HG02970 (cell line): ENCODE data around the gene ICAM2.
"Not testable (repeated sequence)": the region's sequence is repeated elsewhere in the genome, so short reads cannot be mapped to it uniquely, and the experiment has no call there.

Experiments
- ATAC-seq: cut with Tn5 transposase; IDR thresholded peaks from one replicate; pipeline ENCODE4 v1.9.1; 2021; ENCODE audit warnings: mild to moderate bottlenecking, moderate library complexity, moderate number of reproducible peaks; ENCODE audit not compliant: unreplicated experiment, low FRiP score

The ICAM2 gene

DNA sequence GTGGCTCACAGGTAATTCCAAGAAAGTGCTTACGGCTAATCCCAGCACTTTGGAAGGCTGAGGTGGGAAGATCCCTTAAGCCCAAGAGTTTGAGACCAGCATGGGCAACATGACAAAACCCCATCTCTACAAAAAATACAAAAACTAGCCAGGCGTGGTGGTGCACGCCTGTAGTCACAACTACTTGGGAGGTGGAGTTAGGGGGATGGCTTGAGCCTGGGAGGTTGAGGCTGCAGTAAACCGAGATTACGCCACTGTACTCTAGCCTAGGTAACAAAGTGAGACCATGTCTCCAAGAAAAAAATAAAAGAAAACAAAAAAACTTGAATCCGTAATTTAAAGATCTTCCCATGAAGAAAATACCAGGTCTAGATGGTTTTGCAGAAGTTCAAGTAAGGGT, 5.0 kb downstream of the ICAM2 start:
- no peak for ATAC-seq

- no peak for ATAC-seq
These were observed 10.6 kb downstream of the ICAM2 start for GRCh38 chr17:64009571-64010402.

DNA sequence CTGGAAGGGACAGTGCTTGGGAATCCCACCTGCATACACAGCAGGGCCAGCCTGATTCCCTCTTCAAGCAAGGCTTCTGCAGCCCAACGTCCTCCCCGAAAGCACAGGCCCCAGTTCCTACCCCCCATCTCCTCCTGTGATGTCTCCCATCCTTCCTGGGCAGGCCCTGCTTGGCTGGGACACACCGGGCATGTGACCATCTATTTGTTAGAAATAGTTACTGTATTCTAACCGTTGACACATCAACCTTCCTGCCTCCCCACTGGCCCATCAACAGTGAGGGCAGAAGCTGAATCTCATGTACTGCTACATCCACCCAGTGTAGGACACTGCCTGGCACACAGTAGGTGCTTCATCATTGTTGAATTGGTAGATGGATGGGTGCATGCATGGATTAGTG, 11.6 kb downstream of the ICAM2 start:
- ATAC-seq, result no peak

DNA sequence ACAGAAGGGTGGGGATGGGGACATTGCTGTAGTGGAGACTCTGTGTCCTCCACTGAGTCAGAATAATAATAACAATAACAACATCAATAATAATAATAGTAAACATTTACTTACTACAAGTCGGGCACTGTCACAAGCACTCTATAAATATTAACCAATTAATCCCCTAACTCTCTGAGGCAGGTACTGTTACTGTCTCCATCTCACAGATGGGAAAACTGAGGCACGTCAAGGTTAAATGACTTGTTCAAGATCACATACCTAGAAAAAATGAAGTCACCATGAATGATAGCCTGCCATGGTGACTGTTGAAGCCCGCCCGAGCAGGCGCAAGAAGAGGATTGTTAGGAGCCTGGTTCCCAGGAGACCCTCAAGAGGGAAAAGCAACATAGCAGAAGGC, 12.1 kb downstream of the ICAM2 start:
- no peak for ATAC-seq

GRCh38 chr17:64007838-64008282, 12.6 kb downstream of the ICAM2 start:
- no peak for ATAC-seq

DNA sequence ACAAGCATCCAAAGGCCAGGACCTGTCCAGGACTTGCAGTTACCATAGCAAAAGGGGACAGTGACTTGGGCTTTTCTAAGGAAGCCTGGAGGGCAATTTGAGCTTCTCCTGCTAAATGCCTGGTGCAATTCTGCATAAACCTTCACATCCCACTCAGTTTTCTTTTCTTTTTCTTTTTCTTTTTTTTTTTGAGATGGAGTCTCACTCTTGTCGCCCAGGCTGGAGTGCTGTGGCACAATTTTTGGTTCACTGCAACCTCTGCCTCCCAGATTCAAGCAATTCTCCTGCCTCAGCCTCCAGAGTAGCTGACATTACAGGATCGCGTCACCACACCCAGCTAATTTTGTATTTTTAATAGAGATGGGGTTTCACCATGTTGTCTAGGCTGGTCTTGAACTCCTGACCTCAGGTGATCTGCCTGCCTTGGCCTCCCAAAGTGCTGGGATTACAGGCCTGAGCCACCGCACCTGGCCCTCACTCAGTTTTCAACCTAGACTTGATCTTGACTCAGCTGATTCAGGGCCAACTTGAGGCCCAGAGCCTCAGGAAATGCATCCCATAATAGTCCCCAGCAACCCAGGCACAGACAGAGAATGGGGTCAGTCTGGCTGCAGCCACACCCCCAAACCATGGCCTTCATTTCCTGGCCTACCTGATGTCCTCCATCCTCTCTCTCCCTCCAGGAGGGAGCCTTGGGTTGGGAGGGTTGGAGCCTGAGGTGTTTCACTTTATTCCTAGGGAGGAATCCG, 13.2 kb downstream of the ICAM2 start:
- ATAC-seq, result not testable (repeated sequence)

- ATAC-seq, result no peak
These were observed 13.9 kb downstream of the ICAM2 start for GRCh38 chr17:64006361-64007088.

DNA sequence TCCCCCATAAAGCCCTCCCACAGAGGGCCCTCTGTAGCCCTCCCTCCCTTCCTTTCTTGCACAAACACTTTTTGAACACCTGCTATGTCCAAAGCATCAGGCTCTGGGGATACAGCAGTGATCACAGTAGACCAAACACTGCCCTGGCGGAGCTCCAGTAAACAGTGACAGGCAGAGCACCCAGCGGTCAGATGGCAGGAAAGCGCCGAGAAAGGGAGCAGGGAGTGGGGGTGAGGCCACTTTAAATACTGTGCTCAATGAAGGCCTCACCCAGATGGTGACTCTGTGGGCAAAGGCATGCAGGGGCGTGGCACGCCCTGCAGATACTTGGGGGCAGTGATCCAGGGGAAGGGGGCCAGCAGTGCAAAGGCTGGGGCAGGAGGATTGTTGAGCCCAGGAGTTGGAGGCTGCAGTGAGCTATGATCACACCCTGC, 14.7 kb downstream of the ICAM2 start:
- ATAC-seq, result no peak

GRCh38 chr17:64004903-64005733, 15.3 kb downstream of the ICAM2 start:
- no peak for ATAC-seq

- no peak for ATAC-seq
These were observed 16.1 kb downstream of the ICAM2 start for GRCh38 chr17:64004218-64004770.

- no peak for ATAC-seq
These were observed 16.8 kb downstream of the ICAM2 start for GRCh38 chr17:64003526-64004121.

- ATAC-seq, result no peak
These were observed 17.5 kb downstream of the ICAM2 start for GRCh38 chr17:64002658-64003525.

GRCh38 chr17:64001763-64002529, 18.5 kb downstream of the ICAM2 start:
- ATAC-seq, result no peak

DNA sequence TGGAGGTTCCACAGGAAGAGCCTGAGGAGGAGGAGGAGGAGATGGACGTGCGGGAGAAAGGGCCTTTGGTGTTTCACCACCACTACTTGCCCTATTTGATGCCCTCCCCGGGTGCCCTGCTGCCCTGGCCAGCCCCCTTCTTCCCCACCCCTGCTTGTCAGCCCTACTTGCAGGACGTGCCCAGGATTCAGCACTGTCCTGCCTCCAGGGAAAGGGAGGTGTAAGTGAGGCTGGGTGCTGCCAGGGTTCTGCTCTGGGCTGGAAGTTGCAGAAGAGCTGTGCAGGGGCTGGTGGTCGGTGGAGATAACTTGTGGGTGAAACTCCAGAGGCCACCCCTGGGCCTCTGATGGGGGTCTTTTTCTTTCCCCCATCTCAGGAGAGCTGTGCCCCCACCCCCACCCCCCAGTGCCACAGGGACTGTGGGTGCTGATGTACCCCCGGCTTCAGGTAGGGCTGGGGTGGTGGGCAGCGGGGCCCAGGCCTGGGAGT, 19.3 kb downstream of the ICAM2 start:
- ATAC-seq, result no peak

DNA sequence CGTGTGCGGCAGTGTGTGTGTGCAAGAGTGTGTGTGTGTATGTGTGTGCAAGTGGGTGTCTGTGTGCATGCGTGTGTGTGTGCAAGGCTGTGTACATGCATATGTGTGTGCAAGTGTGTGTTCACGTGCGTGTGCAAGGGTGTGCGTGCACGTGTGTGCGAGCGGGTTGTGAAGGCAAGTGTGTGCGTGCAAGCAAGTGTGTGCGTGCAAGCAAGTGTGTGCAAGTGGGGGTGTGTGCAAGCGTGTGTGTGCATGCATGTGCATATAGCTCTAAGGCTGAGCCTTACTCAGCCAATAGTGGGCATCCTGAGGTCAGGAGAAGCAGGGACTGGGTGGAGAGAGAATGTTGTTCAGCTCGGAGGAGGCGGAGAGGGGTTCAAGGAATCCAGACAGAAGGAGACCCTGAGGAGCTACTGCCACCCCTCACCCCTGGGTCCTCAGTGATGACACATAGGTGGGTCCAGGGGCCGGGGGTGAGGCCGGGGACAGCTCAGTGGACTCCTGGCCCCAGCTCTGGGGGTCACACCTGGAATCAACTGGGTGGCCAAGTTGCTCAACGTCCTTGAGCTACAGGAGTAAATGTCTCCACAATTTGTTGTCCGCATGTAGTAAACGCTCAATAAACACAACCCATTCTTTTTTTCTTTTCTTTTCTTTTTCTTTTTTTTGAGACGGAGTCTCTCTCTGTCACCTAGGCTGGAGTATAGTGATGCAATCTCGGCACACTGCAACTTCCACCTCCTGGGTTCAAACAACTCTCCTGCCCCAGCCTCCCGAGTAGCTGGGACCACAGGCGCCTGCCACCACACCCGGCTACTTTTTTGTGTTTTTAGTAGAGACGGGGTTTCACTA, 20.5 kb downstream of the ICAM2 start:
- ATAC-seq, result no peak

GRCh38 chr17:63998721-63999679, 21.4 kb downstream of the ICAM2 start:
- ATAC-seq, result no peak
